GM04504 (cell line): ENCODE data around the gene FDX2.
"Not testable (repeated sequence)": the region's sequence is repeated elsewhere in the genome, so short reads cannot be mapped to it uniquely, and the experiment has no call there.

ENCODE experiments used
- DNase-seq: peaks from one replicate; pipeline ENCODE4 v3.0.0-alpha.2; 2012; ENCODE audit warnings: low read depth

The FDX2 gene

DNA sequence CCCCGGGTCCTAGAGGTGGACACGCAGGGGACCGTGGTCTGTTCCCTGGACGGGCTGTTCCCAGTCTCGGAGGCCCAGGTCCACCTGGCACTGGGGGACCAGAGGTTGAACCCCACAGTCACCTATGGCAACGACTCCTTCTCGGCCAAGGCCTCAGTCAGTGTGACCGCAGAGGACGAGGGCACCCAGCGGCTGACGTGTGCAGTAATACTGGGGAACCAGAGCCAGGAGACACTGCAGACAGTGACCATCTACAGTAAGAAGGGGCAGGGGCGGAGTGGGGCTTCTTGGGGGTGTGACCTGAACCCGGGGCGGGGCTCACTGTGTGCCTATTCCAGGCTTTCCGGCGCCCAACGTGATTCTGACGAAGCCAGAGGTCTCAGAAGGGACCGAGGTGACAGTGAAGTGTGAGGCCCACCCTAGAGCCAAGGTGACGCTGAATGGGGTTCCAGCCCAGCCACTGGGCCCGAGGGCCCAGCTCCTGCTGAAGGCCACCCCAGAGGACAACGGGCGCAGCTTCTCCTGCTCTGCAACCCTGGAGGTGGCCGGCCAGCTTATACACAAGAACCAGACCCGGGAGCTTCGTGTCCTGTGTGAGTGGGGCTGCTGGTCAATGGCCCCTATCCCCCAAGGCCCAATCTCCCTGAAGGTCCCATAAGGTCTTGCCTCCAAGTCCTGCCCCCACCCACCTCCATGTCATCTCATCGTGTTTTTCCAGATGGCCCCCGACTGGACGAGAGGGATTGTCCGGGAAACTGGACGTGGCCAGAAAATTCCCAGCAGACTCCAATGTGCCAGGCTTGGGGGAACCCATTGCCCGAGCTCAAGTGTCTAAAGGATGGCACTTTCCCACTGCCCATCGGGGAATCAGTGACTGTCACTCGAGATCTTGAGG is 31.5 kb downstream of the FDX2 start:
- DNase-seq: no peak

DNA sequence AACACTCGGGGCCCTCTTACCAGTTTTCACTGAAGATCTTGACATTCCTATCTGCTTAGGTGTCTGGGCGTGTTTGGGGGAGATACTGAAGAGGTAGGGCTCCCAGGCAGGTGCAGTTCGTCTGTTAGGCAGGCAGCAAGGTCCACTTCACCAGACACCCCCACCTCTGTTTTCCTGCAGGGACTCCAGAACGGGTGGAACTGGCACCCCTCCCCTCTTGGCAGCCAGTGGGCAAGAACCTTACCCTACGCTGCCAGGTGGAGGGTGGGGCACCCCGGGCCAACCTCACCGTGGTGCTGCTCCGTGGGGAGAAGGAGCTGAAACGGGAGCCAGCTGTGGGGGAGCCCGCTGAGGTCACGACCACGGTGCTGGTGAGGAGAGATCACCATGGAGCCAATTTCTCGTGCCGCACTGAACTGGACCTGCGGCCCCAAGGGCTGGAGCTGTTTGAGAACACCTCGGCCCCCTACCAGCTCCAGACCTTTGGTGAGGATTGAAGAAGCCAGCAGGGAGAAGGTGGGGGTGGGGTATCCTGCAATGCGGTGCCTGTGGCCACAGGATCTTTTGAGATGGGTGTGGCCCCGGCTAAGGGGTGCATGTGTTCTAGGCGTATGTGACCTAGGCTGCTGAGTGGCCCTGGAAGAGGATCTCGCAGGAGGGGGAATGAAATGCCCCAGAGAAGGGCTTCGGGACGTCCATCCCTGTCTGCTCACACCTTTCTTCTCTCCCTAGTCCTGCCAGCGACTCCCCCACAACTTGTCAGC is 32.3 kb downstream of the FDX2 start:
- no peak for DNase-seq

GRCh38 chr19:10282043-10282442 is 33.8 kb downstream of the FDX2 start:
- not testable (repeated sequence) for DNase-seq

GRCh38 chr19:10279737-10280442 is 35.9 kb downstream of the FDX2 start:
- no peak for DNase-seq

- DNase-seq: no peak
Observed at GRCh38 chr19:10278935-10279334, 36.9 kb downstream of the FDX2 start.

DNA sequence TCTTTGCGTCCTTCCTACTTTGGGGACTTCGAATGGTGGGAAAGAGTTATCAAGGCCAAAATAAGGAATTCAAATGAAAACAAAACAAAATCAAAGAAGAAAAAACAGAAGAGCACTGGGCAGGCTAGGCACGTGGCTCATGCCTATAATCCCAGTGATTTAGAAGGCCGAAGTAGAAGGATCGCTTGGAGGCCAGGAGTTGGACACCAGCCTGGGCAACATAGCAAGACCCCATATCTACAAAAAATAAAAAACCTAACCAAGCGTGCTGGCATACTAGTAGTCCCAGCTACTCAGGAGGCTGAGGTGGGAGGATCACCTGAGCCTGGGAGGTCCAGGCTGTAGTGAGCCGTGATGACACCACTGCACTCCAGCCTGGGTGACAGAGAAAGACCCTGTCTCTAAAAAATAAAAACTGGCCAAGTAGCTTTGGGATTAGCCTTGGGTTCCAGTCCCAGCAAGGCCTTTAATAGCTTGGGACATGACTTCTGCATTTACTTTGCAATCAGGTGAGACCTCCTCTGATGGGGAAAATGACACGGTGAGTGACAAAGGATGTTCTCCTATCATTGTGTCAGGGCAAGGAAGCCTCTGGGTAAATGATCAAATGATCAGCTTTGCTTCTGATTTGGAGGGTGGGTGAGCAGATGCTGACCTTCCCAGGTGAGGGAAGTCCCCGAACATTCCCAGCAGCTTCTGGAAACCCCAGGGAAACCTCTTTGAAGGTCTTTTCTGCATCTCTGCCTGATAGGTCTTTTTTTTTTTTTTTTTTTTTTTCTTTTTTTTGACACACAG is 37.8 kb downstream of the FDX2 start:
- no peak for DNase-seq

GRCh38 chr19:10274589-10274988 is 41.2 kb downstream of the FDX2 start:
- no peak for DNase-seq

GRCh38 chr19:10271543-10272086 is 44.2 kb downstream of the FDX2 start:
- DNase-seq: no peak

- no peak for DNase-seq
Observed at GRCh38 chr19:10270616-10271394, 45.0 kb downstream of the FDX2 start, which contains the start of gene ICAM1. ICAM1 (plus strand) TSS chr19:10271120; CDS start chr19:10271160, 40 bp downstream.

DNA sequence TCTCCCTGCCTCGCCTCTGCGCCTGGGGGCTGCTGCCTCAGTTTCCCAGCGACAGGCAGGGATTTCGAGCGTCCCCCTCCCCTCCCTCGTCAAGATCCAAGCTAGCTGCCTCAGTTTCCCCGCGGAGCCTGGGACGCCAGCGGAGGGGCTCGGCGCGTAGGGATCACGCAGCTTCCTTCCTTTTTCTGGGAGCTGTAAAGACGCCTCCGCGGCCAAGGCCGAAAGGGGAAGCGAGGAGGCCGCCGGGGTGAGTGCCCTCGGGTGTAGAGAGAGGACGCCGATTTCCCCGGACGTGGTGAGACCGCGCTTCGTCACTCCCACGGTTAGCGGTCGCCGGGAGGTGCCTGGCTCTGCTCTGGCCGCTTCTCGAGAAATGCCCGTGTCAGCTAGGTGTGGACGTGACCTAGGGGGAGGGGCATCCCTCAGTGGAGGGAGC is 45.6 kb downstream of the FDX2 start:
- no peak for DNase-seq

- no peak for DNase-seq
Observed at GRCh38 chr19:10269333-10270179, 46.3 kb downstream of the FDX2 start.

- DNase-seq: no peak
Observed at GRCh38 chr19:10268071-10268470, 47.7 kb downstream of the FDX2 start.

DNA sequence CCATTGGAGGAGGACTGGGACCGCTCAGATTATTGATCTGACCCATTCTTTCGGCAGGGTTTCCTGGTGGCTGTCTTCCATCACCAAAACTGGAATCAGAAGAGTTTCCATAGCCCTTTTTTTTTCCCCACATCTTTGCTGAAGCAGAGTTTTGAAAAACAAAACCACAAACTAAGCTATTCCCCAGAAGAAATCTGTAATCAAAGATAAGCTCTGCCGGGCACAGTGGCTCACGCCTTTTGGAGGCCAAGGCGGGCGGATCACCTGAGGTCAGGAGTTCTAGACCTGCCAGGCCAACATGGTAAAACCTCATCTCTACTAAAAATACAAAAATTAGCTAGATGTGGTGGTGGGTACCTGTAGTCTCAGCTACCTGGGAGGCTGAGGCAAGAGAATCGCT is 49.1 kb downstream of the FDX2 start:
- no peak for DNase-seq

- no peak for DNase-seq
Observed at GRCh38 chr19:10262771-10263170, 53.0 kb downstream of the FDX2 start.

- DNase-seq: no peak
Observed at GRCh38 chr19:10260141-10260584, 55.7 kb downstream of the FDX2 start.
